DMS153 (cell line): Measurements from ENCODE around the gene SLAMF8.

ENCODE experiments used
- DNase-seq: peaks from one replicate; lab custom pipeline; 2025; lab: John Stamatoyannopoulos, UW

SLAMF8 gene

GRCh38 chr1:159873530-159874143 is 47.0 kb downstream of the SLAMF8 start:
- DNase-seq = no peak

GRCh38 chr1:159877695-159878444 is 51.2 kb downstream of the SLAMF8 start:
- no peak for DNase-seq

GRCh38 chr1:159879136-159879535 is 52.5 kb downstream of the SLAMF8 start:
- no peak for DNase-seq

- no peak for DNase-seq
Measured at GRCh38 chr1:159879977-159880376, 53.3 kb downstream of the SLAMF8 start.

GRCh38 chr1:159880430-159880829 is 53.8 kb downstream of the SLAMF8 start:
- no peak for DNase-seq

- DNase-seq = peak; percentile 96
Measured at GRCh38 chr1:159881622-159882526, 55.2 kb downstream of the SLAMF8 start.

- DNase-seq = no peak
Measured at GRCh38 chr1:159882527-159882862, 55.8 kb downstream of the SLAMF8 start.

- DNase-seq = no peak
Measured at GRCh38 chr1:159883134-159883533, 56.5 kb downstream of the SLAMF8 start.

GRCh38 chr1:159884296-159884695 is 57.6 kb downstream of the SLAMF8 start:
- no peak for DNase-seq
